HFFc6 (cell line): Measurements from ENCODE around the gene KIF5C. TPM values are rescaled to one million over a fixed set of nuclear protein-coding genes. Genes with fewer than 3 reads are reported as not detected.

Source experiments
- DNase-seq: peaks from one replicate; pipeline ENCODE4 v3.0.0-alpha.2; 2018
- H3K27ac Mint-ChIP-seq: 2 replicates; pipeline ENCODE4 v1.8.0; 2020; ENCODE audit warnings: mild to moderate bottlenecking, mixed read lengths
- H3K27me3 Mint-ChIP-seq: 2 replicates; pipeline ENCODE4 v1.8.0; 2021; ENCODE audit warnings: mild to moderate bottlenecking, moderate library complexity, mixed read lengths; ENCODE audit not compliant: insufficient read depth
- H3K36me3 Mint-ChIP-seq: 2 replicates; pipeline ENCODE4 v1.8.0; 2021; ENCODE audit warnings: low read depth, mixed read lengths
- H3K4me1 Mint-ChIP-seq: 2 replicates; pipeline ENCODE4 v1.8.0; 2020; ENCODE audit warnings: low read depth, mixed read lengths
- H3K4me3 Mint-ChIP-seq: 2 replicates; pipeline ENCODE4 v1.8.0; 2020; ENCODE audit warnings: mild to moderate bottlenecking, moderate library complexity, mixed read lengths
- H3K9me3 Mint-ChIP-seq: 2 replicates; pipeline ENCODE4 v1.8.0; 2020; ENCODE audit warnings: mild to moderate bottlenecking, mixed read lengths
- total RNA-seq, 6 experiments: library from RNA; stranded (reverse); fragmentation: NEBNext Ultra II Directional; extraction: Animal tissue kit (Norgen Biotek cat#: 25700); gene quantifications; 2 replicates in 1 of 6; 3 replicates in 5 of 6; pipeline ENCODE4 v1.2.3, GENCODE V29; 2021
- TF ChIP-seq, protein P1 (sequence below): fragments of 200-600 bp; sonication (generic); IDR thresholded peaks from 2 replicates; pipeline ENCODE4 v1.5.0; 2021; ENCODE audit warnings: antibody characterized with exemption, mild to moderate bottlenecking

KIF5C gene
- total RNA-seq, 6 experiments from 2014 or later: 0.38 to 1.0 (median 0.54) TPM

- TF ChIP-seq, protein P1, sequence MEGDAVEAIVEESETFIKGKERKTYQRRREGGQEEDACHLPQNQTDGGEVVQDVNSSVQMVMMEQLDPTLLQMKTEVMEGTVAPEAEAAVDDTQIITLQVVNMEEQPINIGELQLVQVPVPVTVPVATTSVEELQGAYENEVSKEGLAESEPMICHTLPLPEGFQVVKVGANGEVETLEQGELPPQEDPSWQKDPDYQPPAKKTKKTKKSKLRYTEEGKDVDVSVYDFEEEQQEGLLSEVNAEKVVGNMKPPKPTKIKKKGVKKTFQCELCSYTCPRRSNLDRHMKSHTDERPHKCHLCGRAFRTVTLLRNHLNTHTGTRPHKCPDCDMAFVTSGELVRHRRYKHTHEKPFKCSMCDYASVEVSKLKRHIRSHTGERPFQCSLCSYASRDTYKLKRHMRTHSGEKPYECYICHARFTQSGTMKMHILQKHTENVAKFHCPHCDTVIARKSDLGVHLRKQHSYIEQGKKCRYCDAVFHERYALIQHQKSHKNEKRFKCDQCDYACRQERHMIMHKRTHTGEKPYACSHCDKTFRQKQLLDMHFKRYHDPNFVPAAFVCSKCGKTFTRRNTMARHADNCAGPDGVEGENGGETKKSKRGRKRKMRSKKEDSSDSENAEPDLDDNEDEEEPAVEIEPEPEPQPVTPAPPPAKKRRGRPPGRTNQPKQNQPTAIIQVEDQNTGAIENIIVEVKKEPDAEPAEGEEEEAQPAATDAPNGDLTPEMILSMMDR: no peak
- no peaks in the 10 kb centered on the region for H3K4me1 Mint-ChIP-seq
- H3K36me3 Mint-ChIP-seq: no peaks in the 10 kb centered on the region
- no peak overlapping the region for H3K27ac Mint-ChIP-seq
- peaks cover 35% of the 10 kb centered on the region for H3K27me3 Mint-ChIP-seq
- no peak overlapping the region for H3K4me3 Mint-ChIP-seq
- no peaks in the 10 kb centered on the region for H3K9me3 Mint-ChIP-seq
- DNase-seq: no peak
These were observed 28.3 kb downstream of the KIF5C start for GRCh38 chr2:148903294-148903693.

- TF ChIP-seq, protein P1: no peak
- Mint-ChIP-seq H3K27me3 (peaks cover 34% of the 10 kb centered on the region), H3K36me3 (no peaks in the 10 kb centered on the region), H3K9me3 (no peaks in the 10 kb centered on the region), H3K4me1 (peaks cover 1% of the 10 kb centered on the region; the same call in 1 of the 2 replicates), H3K27ac (no peak overlapping the region), H3K4me3 (no peak overlapping the region)
- DNase-seq: no peak
These were observed 29.0 kb downstream of the KIF5C start for GRCh38 chr2:148903979-148904378.

DNA sequence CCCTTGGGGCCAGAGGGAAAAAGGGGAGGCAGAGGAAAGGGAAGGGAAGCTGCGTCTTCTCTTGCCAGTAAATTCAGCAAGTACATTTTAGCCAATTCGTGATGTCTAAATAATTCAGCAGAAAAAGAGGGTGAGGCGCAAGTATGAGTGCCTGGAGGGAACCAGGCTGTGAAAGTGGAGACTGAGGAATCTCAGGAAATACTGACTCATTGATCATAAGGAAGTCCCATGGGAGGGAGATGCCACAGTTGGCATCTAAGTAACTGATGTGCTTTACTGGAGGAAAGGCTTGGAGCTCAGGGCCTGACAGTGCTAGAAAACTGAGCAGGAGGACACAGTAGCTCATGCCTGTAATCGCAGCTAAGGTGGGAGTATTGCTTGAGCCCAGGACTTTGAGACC lies 31.1 kb downstream of the KIF5C start:
- H3K27ac Mint-ChIP-seq: no peak overlapping the region
- H3K27me3 Mint-ChIP-seq: peaks cover 37% of the 10 kb centered on the region
- H3K4me3 Mint-ChIP-seq: no peak overlapping the region
- DNase-seq: peak; percentile 8
- H3K9me3 Mint-ChIP-seq: no peaks in the 10 kb centered on the region
- no peaks in the 10 kb centered on the region for H3K36me3 Mint-ChIP-seq
- TF ChIP-seq, protein P1: no peak
- peaks cover 5% of the 10 kb centered on the region; the same call in 1 of the 2 replicates for H3K4me1 Mint-ChIP-seq

GRCh38 chr2:148907085-148907785 lies 32.2 kb downstream of the KIF5C start:
- Mint-ChIP-seq H3K27ac (no peak overlapping the region), H3K27me3 (peaks cover 31% of the 10 kb centered on the region), H3K9me3 (no peaks in the 10 kb centered on the region), H3K4me3 (no peak overlapping the region), H3K4me1 (peaks cover 5% of the 10 kb centered on the region; the same call in 1 of the 2 replicates), H3K36me3 (no peaks in the 10 kb centered on the region)
- DNase-seq: no peak
- TF ChIP-seq, protein P1: no peak

GRCh38 chr2:148909114-148909513 lies 34.1 kb downstream of the KIF5C start:
- Mint-ChIP-seq H3K4me1 (peaks cover 5% of the 10 kb centered on the region; the same call in 1 of the 2 replicates), H3K36me3 (no peaks in the 10 kb centered on the region), H3K27me3 (peaks cover 29% of the 10 kb centered on the region), H3K27ac (no peak overlapping the region), H3K4me3 (peak overlapping the region; percentile 8; the same call in 1 of the 2 replicates), H3K9me3 (no peaks in the 10 kb centered on the region)
- TF ChIP-seq, protein P1: no peak
- no peak for DNase-seq
